DMS 273 (cell line): ENCODE results near the gene FBN3.

Experiments used
- DNase-seq: peaks from one replicate; lab custom pipeline; 2025; ENCODE audit not compliant: unreplicated experiment; lab: John Stamatoyannopoulos, UW

Gene FBN3

GRCh38 chr19:8148410-8149260 lies 757 bp downstream of the FBN3 start:
- peak; percentile 58 for DNase-seq

- DNase-seq, result no peak
Observed at GRCh38 chr19:8148088-8148409, 1.3 kb downstream of the FBN3 start.

- no peak for DNase-seq
Observed at GRCh38 chr19:8147582-8147978, 1.8 kb downstream of the FBN3 start.

- DNase-seq, result peak; percentile 34
Observed at GRCh38 chr19:8146877-8147581, 2.4 kb downstream of the FBN3 start.

- no peak for DNase-seq
Observed at GRCh38 chr19:8144273-8144995, 5.0 kb downstream of the FBN3 start.

GRCh38 chr19:8143041-8143440 lies 6.4 kb downstream of the FBN3 start:
- DNase-seq, result no peak

- no peak for DNase-seq
Observed at GRCh38 chr19:8142513-8142900, 6.9 kb downstream of the FBN3 start.

- DNase-seq, result no peak
Observed at GRCh38 chr19:8141726-8142512, 7.5 kb downstream of the FBN3 start.

GRCh38 chr19:8138201-8138600 lies 11.2 kb downstream of the FBN3 start:
- no peak for DNase-seq

- no peak for DNase-seq
Observed at GRCh38 chr19:8137425-8137824, 12.0 kb downstream of the FBN3 start.

- no peak for DNase-seq
Observed at GRCh38 chr19:8135946-8136618, 13.3 kb downstream of the FBN3 start.

GRCh38 chr19:8132858-8133458 lies 16.4 kb downstream of the FBN3 start:
- no peak for DNase-seq

GRCh38 chr19:8131517-8131916 lies 17.9 kb downstream of the FBN3 start:
- no peak for DNase-seq

- DNase-seq, result no peak
Observed at GRCh38 chr19:8129061-8129618, 20.3 kb downstream of the FBN3 start.

GRCh38 chr19:8128551-8128950 lies 20.8 kb downstream of the FBN3 start:
- DNase-seq, result no peak

GRCh38 chr19:8127311-8127710 lies 22.1 kb downstream of the FBN3 start:
- DNase-seq, result peak; percentile 59

GRCh38 chr19:8126511-8126910 lies 22.9 kb downstream of the FBN3 start:
- DNase-seq, result no peak

- no peak for DNase-seq
Observed at GRCh38 chr19:8126008-8126407, 23.4 kb downstream of the FBN3 start.

GRCh38 chr19:8123683-8124082 lies 25.7 kb downstream of the FBN3 start:
- DNase-seq, result no peak
